Neural progenitor cell (in vitro differentiated cells): ENCODE measurements around the gene CAPZB. TPM values are rescaled to one million over a fixed set of nuclear protein-coding genes. Genes with fewer than 3 reads are reported as not detected.

Experiments used
- DNase-seq: peaks from one replicate; pipeline ENCODE4 v3.0.0-alpha.2; 2016; ENCODE audit warnings: low spot score
- H2AFZ ChIP-seq: fragments of 200-600 bp; sonication (generic); replicated peaks from 2 replicates; pipeline ENCODE4 v1.6.1; 2016; ENCODE audit warnings: antibody characterized with exemption
- H3F3A ChIP-seq: fragments of 200-600 bp; sonication (generic); 2 replicates; pipeline ENCODE4 v1.6.1; 2016; ENCODE audit warnings: antibody characterized with exemption, low read depth
- H3K27ac ChIP-seq: fragments of 200-600 bp; sonication (generic); 2 replicates; pipeline ENCODE4 v1.5.1; 2016; ENCODE audit warnings: mild to moderate bottlenecking
- H3K27me3 ChIP-seq: fragments of 200-600 bp; sonication (generic); 2 replicates; pipeline ENCODE4 v1.6.1; 2016; ENCODE audit warnings: mild to moderate bottlenecking, moderate library complexity
- H3K36me3 ChIP-seq: fragments of 200-600 bp; sonication (generic); 2 replicates; pipeline ENCODE4 v1.5.1; 2016
- H3K4me1 ChIP-seq: fragments of 200-600 bp; sonication (generic); 2 replicates; pipeline ENCODE4 v1.6.1; 2016; ENCODE audit warnings: mixed run types
- H3K4me2 ChIP-seq: fragments of 200-600 bp; sonication (generic); 2 replicates; pipeline ENCODE4 v1.6.1; 2016
- H3K4me3 ChIP-seq: fragments of 200-600 bp; sonication (generic); 2 replicates; pipeline ENCODE4 v1.5.1; 2016
- H3K79me2 ChIP-seq: fragments of 200-600 bp; sonication (generic); 2 replicates; pipeline ENCODE4 v1.6.1; 2016; ENCODE audit warnings: low read depth
- H3K9ac ChIP-seq: fragments of 200-600 bp; sonication (generic); 2 replicates; pipeline ENCODE4 v1.6.1; 2016
- H3K9me3 ChIP-seq: fragments of 200-600 bp; sonication (generic); 2 replicates; pipeline ENCODE4 v1.5.1; 2016; ENCODE audit warnings: low read depth
- H4K20me1 ChIP-seq: fragments of 200-600 bp; sonication (generic); 2 replicates; pipeline ENCODE4 v1.6.1; 2016; ENCODE audit warnings: low read depth
- H3K27ac Mint-ChIP-seq: 3 replicates; pipeline ENCODE4 v1.8.0; 2021; ENCODE audit warnings: mixed read lengths
- H3K27me3 Mint-ChIP-seq: 2 replicates; pipeline ENCODE4 v1.8.0; 2022; ENCODE audit warnings: low read depth, mild to moderate bottlenecking, inconsistent platforms, moderate library complexity, mixed read lengths; ENCODE audit not compliant: insufficient read depth
- H3K36me3 Mint-ChIP-seq: 3 replicates; pipeline ENCODE4 v1.8.0; 2021; ENCODE audit warnings: mixed read lengths
- H3K4me1 Mint-ChIP-seq: 3 replicates; pipeline ENCODE4 v1.8.0; 2021; ENCODE audit warnings: mixed read lengths
- H3K4me3 Mint-ChIP-seq: 3 replicates; pipeline ENCODE4 v1.8.0; 2021; ENCODE audit warnings: mild to moderate bottlenecking, moderate library complexity, mixed read lengths
- H3K9me3 Mint-ChIP-seq: 3 replicates; pipeline ENCODE4 v1.8.0; 2020; ENCODE audit warnings: mixed read lengths
- CTCF ChIP-seq: fragments of 200-600 bp; sonication (generic); IDR thresholded peaks from 2 replicates; pipeline ENCODE4 v1.5.1; 2017; ENCODE audit warnings: antibody characterized with exemption, mild to moderate bottlenecking
- EZH2 ChIP-seq: fragments of 200-600 bp; sonication (generic); IDR thresholded peaks from 2 replicates; pipeline ENCODE4 v1.6.1; 2017; ENCODE audit warnings: antibody characterized with exemption, mild to moderate bottlenecking, moderate library complexity
- EZH2phosphoT487 ChIP-seq: fragments of 200-600 bp; sonication (generic); IDR thresholded peaks from 2 replicates; pipeline ENCODE4 v1.6.1; 2017; ENCODE audit warnings: antibody characterized with exemption
- total RNA-seq: library from RNA; depleted of rRNA; stranded (reverse); fragments of >200 nt; gene quantifications from 2 replicates; pipeline ENCODE4 v1.2.3, GENCODE V29; 2015; ENCODE audit warnings: low replicate concordance

The CAPZB gene
- total RNA-seq, 1 donor from 2014 or later = 134 TPM

DNA sequence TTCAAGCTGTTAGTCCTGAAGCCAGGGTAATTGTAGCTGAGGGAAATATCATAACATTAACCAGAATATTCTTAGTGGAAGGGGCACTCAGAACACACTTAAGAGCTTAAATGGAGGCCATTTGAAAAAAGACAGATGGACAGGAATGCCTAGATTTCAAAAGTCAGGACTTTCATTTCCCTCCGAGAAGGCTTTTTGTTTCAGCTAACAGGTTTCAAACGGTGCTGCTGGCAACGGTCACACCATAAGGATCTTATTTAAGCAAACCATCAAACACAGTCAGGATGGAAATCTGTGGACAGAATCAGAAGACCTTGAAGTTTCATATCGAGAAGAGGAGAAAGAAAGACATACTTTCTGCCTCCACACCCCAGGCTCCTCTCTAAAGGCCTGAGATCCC, 103.1 kb downstream of the CAPZB start:
- no peak overlapping the region for H3K4me3 Mint-ChIP-seq
- no peaks in the 10 kb centered on the region for H3K79me2 ChIP-seq
- H3K27me3 ChIP-seq = no peaks in the 10 kb centered on the region
- H3K4me2 ChIP-seq = no peak overlapping the region
- no peaks in the 10 kb centered on the region for H3K4me1 ChIP-seq
- TF ChIP-seq EZH2phosphoT487 = no peak
- no peak for TF ChIP-seq EZH2
- TF ChIP-seq CTCF = no peak
- peaks cover 25% of the 10 kb centered on the region for H3K36me3 Mint-ChIP-seq
- H3K4me3 ChIP-seq = no peak overlapping the region
- H4K20me1 ChIP-seq = peaks cover 9% of the 10 kb centered on the region
- no peak overlapping the region for H3K27ac Mint-ChIP-seq
- no peak overlapping the region for H3K9ac ChIP-seq
- H3F3A ChIP-seq = no peaks in the 10 kb centered on the region
- peaks cover 5% of the 10 kb centered on the region for H3K36me3 ChIP-seq
- no peak overlapping the region for H3K27ac ChIP-seq
- no peaks in the 10 kb centered on the region for H3K9me3 ChIP-seq
- no peak overlapping the region for H2AFZ ChIP-seq
- no peak for DNase-seq
- no peaks in the 10 kb centered on the region for H3K9me3 Mint-ChIP-seq
- H3K27me3 Mint-ChIP-seq = no peaks in the 10 kb centered on the region
- peaks cover 2% of the 10 kb centered on the region for H3K4me1 Mint-ChIP-seq

DNA sequence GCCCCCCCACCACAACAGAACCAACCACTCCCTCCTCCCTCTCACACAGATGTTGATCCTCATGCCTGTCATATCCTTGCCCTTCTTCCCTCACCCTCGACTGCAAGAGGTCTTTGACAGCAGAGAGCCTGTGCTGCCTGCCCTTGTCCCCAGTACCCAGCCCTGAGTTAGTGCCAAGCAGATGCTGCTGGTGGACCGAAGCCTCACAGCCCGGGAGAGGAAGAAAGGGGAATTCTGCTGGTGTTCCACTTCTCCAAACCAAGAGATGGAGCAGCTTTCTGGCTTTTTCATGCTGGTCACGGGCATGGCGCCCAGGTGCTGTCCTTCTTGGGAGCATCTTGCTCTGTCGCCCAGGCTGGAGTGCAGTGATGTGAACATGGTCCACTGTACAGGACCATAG, 104.1 kb downstream of the CAPZB start:
- Histone ChIP-seq H3K27me3 (no peaks in the 10 kb centered on the region), H3K4me3 (no peak overlapping the region), H3K9ac (no peak overlapping the region), H3K9me3 (no peaks in the 10 kb centered on the region), H3K27ac (no peak overlapping the region), H3K4me1 (no peaks in the 10 kb centered on the region), H3K79me2 (no peaks in the 10 kb centered on the region), H3K36me3 (peaks cover 6% of the 10 kb centered on the region), H2AFZ (no peak overlapping the region), H3F3A (no peaks in the 10 kb centered on the region), H4K20me1 (peaks cover under 1% of the 10 kb centered on the region), H3K4me2 (no peak overlapping the region)
- H3K4me1 Mint-ChIP-seq = peaks cover 2% of the 10 kb centered on the region
- TF ChIP-seq EZH2phosphoT487 (no peak), EZH2 (no peak), CTCF (no peak)
- H3K27ac Mint-ChIP-seq = no peak overlapping the region
- DNase-seq = no peak
- H3K4me3 Mint-ChIP-seq = no peak overlapping the region
- no peaks in the 10 kb centered on the region for H3K27me3 Mint-ChIP-seq
- peaks cover 30% of the 10 kb centered on the region for H3K36me3 Mint-ChIP-seq
- H3K9me3 Mint-ChIP-seq = no peaks in the 10 kb centered on the region

- DNase-seq = no peak
- H3K36me3 ChIP-seq = peaks cover 6% of the 10 kb centered on the region
- peaks cover 27% of the 10 kb centered on the region for H3K36me3 Mint-ChIP-seq
- no peaks in the 10 kb centered on the region for H3K9me3 Mint-ChIP-seq
- no peak overlapping the region for H3K9ac ChIP-seq
- H3K4me3 Mint-ChIP-seq = no peak overlapping the region
- no peaks in the 10 kb centered on the region for H3K79me2 ChIP-seq
- no peaks in the 10 kb centered on the region for H3K9me3 ChIP-seq
- H3K4me1 Mint-ChIP-seq = no peaks in the 10 kb centered on the region
- peak overlapping the region; percentile 53 for H3K27ac Mint-ChIP-seq
- no peak overlapping the region for H3K27ac ChIP-seq
- H3F3A ChIP-seq = no peaks in the 10 kb centered on the region
- H3K27me3 Mint-ChIP-seq = no peaks in the 10 kb centered on the region
- no peak for TF ChIP-seq CTCF
- TF ChIP-seq EZH2 = no peak
- TF ChIP-seq EZH2phosphoT487 = no peak
- no peaks in the 10 kb centered on the region for H3K27me3 ChIP-seq
- H3K4me2 ChIP-seq = no peak overlapping the region
- peaks cover 13% of the 10 kb centered on the region for H4K20me1 ChIP-seq
- H2AFZ ChIP-seq = no peak overlapping the region
- H3K4me1 ChIP-seq = no peaks in the 10 kb centered on the region
- no peak overlapping the region for H3K4me3 ChIP-seq
Observed at GRCh38 chr1:19377812-19378718, 107.3 kb downstream of the CAPZB start.
